Stimulated activated CD4-positive, alpha-beta T cell treated with anti-CD3 and anti-CD28 coated beads, Interleukin-15, amount 100 ng/mL, for 48 hours (primary cell): ENCODE data around the gene MEG3.

Experiments used
- DNase-seq, 2 donors: peaks; one replicate each; pipeline ENCODE4 v3.0.0-alpha.2; 2020; ENCODE audit warnings: low read depth in 2 of 2

Gene MEG3

GRCh38 chr14:100864960-100865681 is 39.2 kb downstream of the MEG3 start:
- no peak for DNase-seq

- no peak for DNase-seq
Observed at GRCh38 chr14:100865682-100866591, 40.0 kb downstream of the MEG3 start.

- DNase-seq, result no peak
Observed at GRCh38 chr14:100866666-100867630, 41.0 kb downstream of the MEG3 start.

- DNase-seq, result no peak
Observed at GRCh38 chr14:100867631-100868315, 41.9 kb downstream of the MEG3 start.

GRCh38 chr14:100868621-100869370 is 42.9 kb downstream of the MEG3 start:
- no peak for DNase-seq

GRCh38 chr14:100871234-100872186 is 45.6 kb downstream of the MEG3 start:
- DNase-seq, result no peak

GRCh38 chr14:100872259-100873095 is 46.6 kb downstream of the MEG3 start:
- no peak for DNase-seq

- no peak for DNase-seq
Observed at GRCh38 chr14:100873096-100873482, 47.2 kb downstream of the MEG3 start.

- no peak for DNase-seq
Observed at GRCh38 chr14:100874051-100874410, 48.1 kb downstream of the MEG3 start.

- DNase-seq, result no peak
Observed at GRCh38 chr14:100874411-100875091, 48.6 kb downstream of the MEG3 start.

- DNase-seq, result no peak
Observed at GRCh38 chr14:100875126-100875525, 49.2 kb downstream of the MEG3 start.

GRCh38 chr14:100875861-100876590 is 50.1 kb downstream of the MEG3 start:
- no peak for DNase-seq

- no peak for DNase-seq
Observed at GRCh38 chr14:100878271-100879146, 52.6 kb downstream of the MEG3 start.

- no peak for DNase-seq
Observed at GRCh38 chr14:100879194-100879593, 53.3 kb downstream of the MEG3 start.

- no peak for DNase-seq
Observed at GRCh38 chr14:100879782-100880181, 53.9 kb downstream of the MEG3 start.
